Natural killer cell (primary cell): ENCODE results near the gene PRRC2C. TPM values are rescaled to one million over a fixed set of nuclear protein-coding genes. Genes with fewer than 3 reads are reported as not detected.

Experiments
- ATAC-seq, 3 donors: fragments of 150-1000 bp in 2 of 3; fragments of 200-7000 bp in 1 of 3; cut with Tn5 transposase; 1 replicate in 1 of 3; 2 replicates in 2 of 3; pipeline ENCODE4 v1.10.0; 2021; ENCODE audit warnings: mild to moderate bottlenecking in 2 of 3, moderate library complexity in 2 of 3
- DNase-seq, 2 donors: peaks; one replicate each; pipeline versions ENCODE4 v3.0.0 to v3.0.0-alpha.2; 2013 to 2021; ENCODE audit warnings: mixed read lengths in 1 of 2
- H3K27ac ChIP-seq: one replicate; pipeline ENCODE4 v1.5.1; 2013; ENCODE audit warnings: mild to moderate bottlenecking, low read length
- H3K27me3 ChIP-seq: one replicate; pipeline ENCODE4 v1.6.1; 2013; ENCODE audit warnings: low read length; ENCODE audit not compliant: control insufficient read depth, insufficient read depth
- H3K36me3 ChIP-seq: one replicate; pipeline ENCODE4 v1.6.1; 2013; ENCODE audit warnings: low read length; ENCODE audit not compliant: control insufficient read depth, insufficient read depth
- H3K4me1 ChIP-seq: one replicate; pipeline ENCODE4 v1.6.1; 2013; ENCODE audit warnings: low read length; ENCODE audit not compliant: control insufficient read depth, insufficient read depth
- H3K4me3 ChIP-seq: one replicate; pipeline ENCODE4 v1.5.1; 2013; ENCODE audit warnings: low read length
- H3K9me3 ChIP-seq: one replicate; pipeline ENCODE4 v1.6.1; 2013; ENCODE audit warnings: low read length; ENCODE audit not compliant: control insufficient read depth, insufficient read depth
- H3K27ac Mint-ChIP-seq, 2 donors: one replicate each; pipeline ENCODE4 v1.8.0; 2022; ENCODE audit warnings: mild to moderate bottlenecking in 2 of 2, mixed read lengths in 2 of 2, moderate library complexity in 1 of 2
- H3K27me3 Mint-ChIP-seq, 2 donors: one replicate each; pipeline ENCODE4 v1.8.0; 2022; ENCODE audit warnings: low read depth in 2 of 2, mixed read lengths in 2 of 2
- H3K36me3 Mint-ChIP-seq: one replicate; pipeline ENCODE4 v1.8.0; 2022; ENCODE audit warnings: mixed read lengths
- H3K4me1 Mint-ChIP-seq, 2 donors: one replicate each; pipeline ENCODE4 v1.8.0; 2022; ENCODE audit warnings: mixed read lengths in 2 of 2
- H3K4me3 Mint-ChIP-seq: one replicate; pipeline ENCODE4 v1.8.0; 2022; ENCODE audit warnings: mild to moderate bottlenecking, moderate library complexity, mixed read lengths
- H3K9me3 Mint-ChIP-seq, 2 donors: one replicate each; pipeline ENCODE4 v1.8.0; 2022; ENCODE audit warnings: mixed read lengths in 2 of 2
- WGBS: methylation state at CpG from one replicate; pipeline ENCODE4 v1.1.7; 2013; ENCODE audit warnings: missing lambda C conversion rate; ENCODE audit not compliant: insufficient coverage; 5-methylcytosine and 5-hydroxymethylcytosine counted together
- intact Hi-C: fragments of 100-400 bp; cut with micrococcal nuclease; formaldehyde crosslinking; loops from one replicate; pipeline ENCODE4 v1.14.2; 2022
- total RNA-seq, 4 donors: library from RNA; stranded (reverse); fragments of 120-200 nt in 1 of 4; gene quantifications; one replicate each; pipeline versions ENCODE4 v1.2.3 to v1.2.4, GENCODE V29; 2013 to 2022
- TF ChIP-seq, protein P1 (sequence below): fragments of 200-600 bp; IDR thresholded peaks from one replicate; pipeline ENCODE4 v1.8.0; 2022; ENCODE audit warnings: antibody characterized with exemption

PRRC2C gene
- total RNA-seq, 3 donors from 2014 or later (not counting 1 experiment from before 2014, with no cell fraction given), result 330 to 355 (median 353) TPM

DNA sequence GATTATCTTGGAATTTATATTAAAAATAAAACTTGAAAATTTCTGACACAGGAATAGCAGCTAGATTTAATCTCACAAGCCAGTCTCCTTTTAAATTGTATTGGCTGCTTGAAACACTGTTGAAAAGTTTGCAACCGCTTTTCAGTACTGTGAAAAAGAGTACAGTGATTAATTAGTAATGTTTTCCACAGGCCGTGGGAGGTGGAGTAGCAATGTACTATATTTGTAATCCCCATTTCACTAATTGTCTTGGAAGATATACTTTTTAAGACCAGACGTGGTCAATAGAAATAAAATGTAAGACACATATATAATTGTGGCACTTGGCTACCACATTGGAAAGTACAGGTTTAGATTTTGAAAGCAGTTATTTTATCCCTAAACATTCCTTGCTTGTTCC is 95.9 kb downstream of the PRRC2C start:
- Mint-ChIP-seq H3K36me3 (peaks cover 37% of the 10 kb centered on the region), H3K27ac (peak overlapping the region; percentile 58 to 60), H3K27me3 (no peaks in the 10 kb centered on the region), H3K4me1 (peaks cover 17 to 24% of the 10 kb centered on the region in 2 donors), H3K9me3 (no peaks in the 10 kb centered on the region), H3K4me3 (no peak overlapping the region)
- TF ChIP-seq, protein P1, sequence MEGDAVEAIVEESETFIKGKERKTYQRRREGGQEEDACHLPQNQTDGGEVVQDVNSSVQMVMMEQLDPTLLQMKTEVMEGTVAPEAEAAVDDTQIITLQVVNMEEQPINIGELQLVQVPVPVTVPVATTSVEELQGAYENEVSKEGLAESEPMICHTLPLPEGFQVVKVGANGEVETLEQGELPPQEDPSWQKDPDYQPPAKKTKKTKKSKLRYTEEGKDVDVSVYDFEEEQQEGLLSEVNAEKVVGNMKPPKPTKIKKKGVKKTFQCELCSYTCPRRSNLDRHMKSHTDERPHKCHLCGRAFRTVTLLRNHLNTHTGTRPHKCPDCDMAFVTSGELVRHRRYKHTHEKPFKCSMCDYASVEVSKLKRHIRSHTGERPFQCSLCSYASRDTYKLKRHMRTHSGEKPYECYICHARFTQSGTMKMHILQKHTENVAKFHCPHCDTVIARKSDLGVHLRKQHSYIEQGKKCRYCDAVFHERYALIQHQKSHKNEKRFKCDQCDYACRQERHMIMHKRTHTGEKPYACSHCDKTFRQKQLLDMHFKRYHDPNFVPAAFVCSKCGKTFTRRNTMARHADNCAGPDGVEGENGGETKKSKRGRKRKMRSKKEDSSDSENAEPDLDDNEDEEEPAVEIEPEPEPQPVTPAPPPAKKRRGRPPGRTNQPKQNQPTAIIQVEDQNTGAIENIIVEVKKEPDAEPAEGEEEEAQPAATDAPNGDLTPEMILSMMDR, result no peak
- DNase-seq (no peak), ATAC-seq (no peak)
- peaks cover 91% of the 10 kb centered on the region for H3K36me3 ChIP-seq
- H3K4me3 ChIP-seq, result no peak overlapping the region
- no peak overlapping the region for H3K27ac ChIP-seq
- no peaks in the 10 kb centered on the region for H3K27me3 ChIP-seq
- intact Hi-C loops, result no loop called here
- no peaks in the 10 kb centered on the region for H3K4me1 ChIP-seq
- H3K9me3 ChIP-seq, result no peaks in the 10 kb centered on the region
- 100% methylated on average over 2 of the region's 3 CpGs for WGBS

DNA sequence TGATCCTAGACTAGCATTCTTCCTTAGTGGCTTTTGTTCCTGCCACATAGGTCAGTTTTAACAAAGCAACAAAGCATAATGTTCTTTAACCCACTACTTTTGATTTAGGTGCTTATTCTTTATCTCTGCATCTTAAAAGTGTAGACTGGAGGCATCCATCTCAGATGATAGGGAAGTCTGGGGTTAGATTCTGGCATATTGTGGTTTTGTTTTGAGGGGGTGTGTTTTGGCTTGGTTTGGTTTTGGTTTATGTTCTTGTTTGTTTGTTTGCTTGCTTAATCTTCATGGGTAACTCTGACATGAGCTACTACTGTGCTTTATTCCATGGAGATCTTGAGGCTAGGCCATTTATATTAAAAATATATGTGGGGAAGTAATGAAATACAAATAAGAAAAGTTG is 96.4 kb downstream of the PRRC2C start:
- peak overlapping the region; percentile 58 to 60 for H3K27ac Mint-ChIP-seq
- peaks cover 33% of the 10 kb centered on the region for H3K36me3 Mint-ChIP-seq
- Histone ChIP-seq H3K36me3 (peaks cover 87% of the 10 kb centered on the region), H3K4me3 (no peak overlapping the region), H3K4me1 (no peaks in the 10 kb centered on the region), H3K27ac (peak overlapping the region; percentile 9), H3K9me3 (no peaks in the 10 kb centered on the region), H3K27me3 (no peaks in the 10 kb centered on the region)
- DNase-seq, result no peak
- intact Hi-C loops, result no loop called here
- peaks cover 17 to 21% of the 10 kb centered on the region in 2 donors for H3K4me1 Mint-ChIP-seq
- no peaks in the 10 kb centered on the region for H3K9me3 Mint-ChIP-seq
- no peaks in the 10 kb centered on the region for H3K27me3 Mint-ChIP-seq
- H3K4me3 Mint-ChIP-seq, result no peak overlapping the region
- TF ChIP-seq, protein P1, result no peak
- ATAC-seq, result no peak

DNA sequence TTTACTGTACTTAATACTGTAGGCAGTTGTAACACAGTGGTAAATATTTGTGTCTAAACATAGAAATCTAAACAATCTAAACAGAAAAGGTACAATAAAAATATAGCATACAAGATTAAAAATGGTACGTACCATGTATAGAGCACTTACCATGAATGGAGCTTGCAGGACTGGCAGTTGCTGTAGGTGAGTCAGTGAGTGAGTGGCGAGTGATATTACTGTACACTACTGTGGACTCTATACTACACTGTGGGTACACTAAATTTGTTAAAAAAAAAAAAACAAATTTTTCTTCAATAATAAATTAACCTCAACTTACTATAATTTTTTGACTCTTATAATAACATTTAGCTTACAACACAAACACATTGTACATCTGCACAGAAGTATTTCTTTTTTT is 97.3 kb downstream of the PRRC2C start:
- Mint-ChIP-seq H3K4me1 (peaks cover 17 to 19% of the 10 kb centered on the region in 2 donors), H3K4me3 (no peak overlapping the region), H3K9me3 (no peaks in the 10 kb centered on the region), H3K36me3 (peaks cover 25% of the 10 kb centered on the region), H3K27me3 (no peaks in the 10 kb centered on the region), H3K27ac (peak overlapping the region; percentile 58 to 60)
- intact Hi-C loops, result no loop called here
- 100% methylated on average over 1 of the region's 2 CpGs for WGBS
- ATAC-seq (no peak), DNase-seq (no peak)
- Histone ChIP-seq H3K9me3 (no peaks in the 10 kb centered on the region), H3K4me3 (no peak overlapping the region), H3K36me3 (peaks cover 87% of the 10 kb centered on the region), H3K27me3 (no peaks in the 10 kb centered on the region), H3K4me1 (no peaks in the 10 kb centered on the region), H3K27ac (no peak overlapping the region)
- TF ChIP-seq, protein P1, result no peak

DNA sequence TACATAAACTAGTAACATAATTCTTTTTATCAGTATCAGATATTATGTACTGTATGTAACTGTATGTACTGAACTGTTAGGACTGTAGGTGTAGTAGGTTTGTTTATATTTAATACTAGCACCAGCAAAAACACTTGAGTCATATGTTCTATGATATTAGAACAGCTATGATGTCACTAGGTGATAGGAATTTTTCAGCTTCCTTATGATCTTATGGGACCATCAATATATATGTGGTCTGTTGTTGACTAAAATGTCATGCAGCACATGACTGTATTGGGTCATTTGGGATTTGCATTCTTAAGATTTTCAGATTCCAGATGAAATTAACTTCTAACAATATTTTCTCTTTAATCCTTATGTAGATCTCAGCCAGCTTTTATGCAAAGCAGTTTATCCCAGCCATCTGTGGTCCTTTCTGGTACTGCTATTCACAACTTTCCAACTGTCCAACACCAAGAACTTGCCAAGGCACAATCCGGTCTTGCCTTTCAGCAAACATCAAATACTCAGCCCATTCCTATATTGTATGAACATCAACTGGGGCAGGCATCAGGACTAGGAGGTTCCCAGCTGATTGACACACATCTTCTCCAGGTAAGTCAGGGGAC is 98.4 kb downstream of the PRRC2C start:
- TF ChIP-seq, protein P1, result no peak
- Mint-ChIP-seq H3K4me3 (no peak overlapping the region), H3K27ac (peak overlapping the region; percentile 16 to 66), H3K9me3 (no peaks in the 10 kb centered on the region), H3K27me3 (no peaks in the 10 kb centered on the region), H3K4me1 (peaks cover 17 to 19% of the 10 kb centered on the region in 2 donors), H3K36me3 (peaks cover 32% of the 10 kb centered on the region)
- no peak overlapping the region for H3K27ac ChIP-seq
- H3K27me3 ChIP-seq, result no peaks in the 10 kb centered on the region
- DNase-seq (no peak), ATAC-seq (no peak)
- 93% methylated on average over 1 of the region's 1 CpG for WGBS
- no peak overlapping the region for H3K4me3 ChIP-seq
- intact Hi-C loops, result no loop called here
- peaks cover 87% of the 10 kb centered on the region for H3K36me3 ChIP-seq
- H3K9me3 ChIP-seq, result no peaks in the 10 kb centered on the region
- H3K4me1 ChIP-seq, result no peaks in the 10 kb centered on the region
